Activated CD8-positive, alpha-beta memory T cell treated with anti-CD3 and anti-CD28 coated beads for 4 hours (primary cell): ENCODE measurements around the gene TAS2R16.
"Not testable (repeated sequence)": the region's sequence is repeated elsewhere in the genome, so short reads cannot be mapped to it uniquely, and the experiment has no call there.

Source experiments
- DNase-seq, 2 donors: peaks; one replicate each; pipeline ENCODE4 v3.0.0-alpha.2; 2020; ENCODE audit warnings: low read depth in 2 of 2

The TAS2R16 gene

GRCh38 chr7:122972056-122972455 is 23.4 kb downstream of the TAS2R16 start:
- DNase-seq, result no peak

- DNase-seq, result no peak
These were observed 24.5 kb downstream of the TAS2R16 start for GRCh38 chr7:122970740-122971725.

- no peak for DNase-seq
These were observed 27.1 kb downstream of the TAS2R16 start for GRCh38 chr7:122968389-122968788.

GRCh38 chr7:122965306-122965705 is 30.2 kb downstream of the TAS2R16 start:
- no peak for DNase-seq

- DNase-seq, result not testable (repeated sequence)
These were observed 41.8 kb downstream of the TAS2R16 start for GRCh38 chr7:122953678-122954077.

GRCh38 chr7:122951006-122951405 is 44.5 kb downstream of the TAS2R16 start:
- no peak for DNase-seq

GRCh38 chr7:122949186-122949585 is 46.3 kb downstream of the TAS2R16 start:
- no peak for DNase-seq
